Middle frontal gyrus (tissue), 1 donor: ENCODE measurements around the gene SPAG9.
A peak's percentile ranks its signal among the peaks of the same experiment; 100 is the strongest.
"Not testable (repeated sequence)": the region's sequence is repeated elsewhere in the genome, so short reads cannot be mapped to it uniquely, and the experiment has no call there.

Experiments
- DNase-seq: peaks from one replicate; pipeline ENCODE4 v3.0.0-alpha.2; 2015; ENCODE audit warnings: low spot score; ENCODE audit errors: extremely low spot score

Gene SPAG9

DNA sequence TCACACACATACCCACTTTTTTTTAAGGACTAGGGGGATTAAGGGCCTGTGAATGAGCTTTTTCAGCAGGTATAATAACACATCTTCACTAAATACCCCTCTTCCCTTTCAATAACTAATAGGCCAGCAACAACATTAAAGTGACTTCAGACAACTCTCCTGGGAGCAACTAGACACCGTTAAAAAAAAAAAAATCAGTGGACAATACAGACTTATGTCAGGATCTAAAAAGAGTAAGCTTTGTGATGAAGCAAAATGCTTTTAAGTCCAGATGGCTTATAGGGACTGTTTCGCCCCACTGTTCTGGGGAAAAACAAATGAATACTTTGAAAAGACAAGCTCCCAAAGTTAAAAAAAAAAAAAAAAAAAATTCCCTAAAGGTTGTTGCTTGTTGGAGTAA is 29.0 kb downstream of the SPAG9 start:
- DNase-seq = no peak

- DNase-seq = not testable (repeated sequence)
Measured at GRCh38 chr17:51088868-51089267, 31.8 kb downstream of the SPAG9 start.

DNA sequence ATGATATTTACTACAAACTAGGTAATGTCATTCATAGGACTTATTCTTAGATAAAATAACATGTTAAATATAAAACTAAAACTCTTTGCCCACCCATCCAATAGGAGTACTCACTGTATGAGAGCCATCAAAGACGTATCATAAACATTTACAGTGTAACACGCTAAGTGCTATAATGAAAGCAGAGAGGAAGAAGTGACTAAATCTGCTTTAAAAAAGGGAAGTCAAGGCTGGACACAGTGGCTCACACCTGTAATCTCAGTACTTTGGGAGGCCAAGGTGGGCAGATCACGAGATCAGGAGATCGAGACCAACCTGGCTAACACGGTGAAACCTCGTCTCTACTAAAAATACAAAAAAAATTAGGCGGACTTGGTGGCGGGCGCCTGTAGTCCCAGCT is 32.4 kb downstream of the SPAG9 start:
- DNase-seq = no peak

DNA sequence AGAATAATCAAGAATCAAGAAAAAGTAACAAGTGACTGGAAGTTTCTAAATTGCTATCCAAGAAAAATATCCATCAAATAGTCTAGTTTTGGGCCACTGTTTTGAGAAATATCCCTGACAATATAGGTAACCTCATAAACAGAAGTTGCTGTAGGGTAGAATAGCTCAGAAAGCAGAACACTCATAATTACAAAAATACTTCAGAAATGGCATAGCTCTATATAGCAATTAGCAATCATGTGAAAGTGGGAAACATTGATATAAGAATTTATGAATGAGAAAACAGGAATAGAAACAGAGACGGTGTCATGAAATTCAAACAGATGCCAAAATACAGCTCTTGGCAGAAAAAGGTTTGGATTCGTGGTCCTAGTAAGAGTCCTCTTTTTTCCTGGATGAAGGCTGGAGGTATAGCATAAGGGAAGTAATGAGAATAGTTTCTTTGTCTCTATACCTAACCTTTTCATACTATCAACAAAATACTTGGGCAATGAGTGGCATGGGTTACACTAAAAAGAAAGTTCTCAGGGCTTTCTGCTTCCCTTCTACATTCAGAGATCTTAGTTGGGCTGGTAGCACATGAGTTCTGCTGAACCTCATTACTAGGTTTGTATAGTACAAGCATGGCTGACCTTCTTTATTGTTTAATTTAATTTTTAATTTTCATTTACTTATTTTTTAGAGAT is 33.5 kb downstream of the SPAG9 start:
- no peak for DNase-seq

- DNase-seq = no peak
Measured at GRCh38 chr17:51085150-51085805, 35.4 kb downstream of the SPAG9 start.

DNA sequence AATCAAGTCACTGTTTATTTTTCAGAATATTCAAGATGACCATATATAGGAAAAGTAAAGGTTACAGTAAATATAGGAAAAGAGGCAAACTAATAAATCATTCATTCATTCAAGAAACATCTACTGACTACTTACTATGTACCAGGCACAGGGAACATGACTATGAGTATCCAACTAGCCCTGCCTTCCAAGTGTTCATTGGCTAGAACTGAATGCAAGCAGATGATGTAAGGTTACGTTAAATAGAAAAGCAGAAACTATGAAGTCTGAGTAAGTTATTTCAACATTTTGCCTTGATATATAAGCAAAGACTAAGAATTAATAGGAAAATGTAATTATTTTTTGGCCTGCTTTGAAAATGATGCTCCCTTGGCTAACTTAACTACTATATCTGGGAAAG is 36.7 kb downstream of the SPAG9 start:
- DNase-seq = no peak

- DNase-seq = not testable (repeated sequence)
Measured at GRCh38 chr17:51083364-51083763, 37.3 kb downstream of the SPAG9 start.

GRCh38 chr17:51079049-51079448 is 41.6 kb downstream of the SPAG9 start:
- DNase-seq = no peak

GRCh38 chr17:51078009-51078592 is 42.6 kb downstream of the SPAG9 start:
- DNase-seq = no peak

DNA sequence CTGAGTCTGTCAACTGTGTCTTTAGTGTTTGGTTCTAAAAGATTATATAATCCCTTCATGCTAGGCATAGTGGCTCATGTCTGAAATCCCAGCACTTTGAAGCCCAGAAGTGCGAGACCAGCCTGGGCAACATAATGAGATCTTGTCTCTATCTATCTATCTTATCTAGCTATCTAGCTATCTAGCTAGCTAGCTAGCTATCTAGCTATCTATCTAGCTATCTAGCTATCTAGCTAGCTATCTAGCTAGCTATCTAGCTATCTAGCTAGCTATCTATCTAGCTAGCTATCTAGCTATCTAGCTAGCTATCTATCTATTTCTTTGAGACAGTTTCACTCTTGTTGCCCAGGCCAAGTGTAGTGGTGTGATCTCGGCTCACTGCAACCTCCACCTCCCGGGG is 43.8 kb downstream of the SPAG9 start:
- no peak for DNase-seq

GRCh38 chr17:51071556-51071955 is 49.1 kb downstream of the SPAG9 start:
- no peak for DNase-seq

DNA sequence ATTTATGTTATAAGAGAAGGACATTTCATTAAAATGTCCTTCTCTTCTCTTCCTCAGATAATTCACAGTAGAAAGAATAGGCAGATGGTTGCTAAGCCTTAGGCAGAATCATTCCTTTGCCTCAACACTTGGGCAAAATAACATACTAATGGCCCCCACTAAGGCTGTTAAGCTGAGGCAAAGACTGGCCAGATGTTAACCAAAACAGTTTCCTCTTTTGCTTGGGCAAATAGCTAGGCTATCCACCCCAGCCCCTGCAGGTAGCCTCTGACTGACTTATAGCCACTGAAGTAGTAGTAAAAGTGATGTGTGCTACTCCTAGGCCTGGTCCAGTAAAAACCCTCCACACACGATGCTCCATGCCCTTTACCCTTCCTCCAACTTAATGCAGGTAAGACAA is 55.2 kb downstream of the SPAG9 start:
- no peak for DNase-seq

- DNase-seq = no peak
Measured at GRCh38 chr17:51064061-51064735, 56.5 kb downstream of the SPAG9 start.

DNA sequence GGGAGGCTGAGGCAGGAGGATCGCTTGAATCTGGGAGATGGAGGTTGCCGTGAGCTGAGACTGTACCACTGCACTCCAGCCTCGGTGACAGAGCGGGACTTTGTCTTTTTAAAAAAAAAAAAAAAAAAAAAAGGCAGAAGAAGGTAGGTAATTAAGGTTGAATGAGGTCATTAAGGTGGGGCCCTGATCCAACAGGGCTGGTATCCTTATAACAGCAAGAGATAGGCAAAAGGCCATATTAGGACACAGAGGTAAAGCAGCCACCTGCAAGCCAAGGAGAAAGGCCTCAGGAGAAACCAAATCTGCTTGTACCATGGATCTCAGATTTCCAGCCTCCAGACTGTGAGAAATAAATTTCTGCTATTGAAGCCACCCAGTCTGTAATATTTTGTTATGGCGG is 60.3 kb downstream of the SPAG9 start:
- DNase-seq = no peak

DNA sequence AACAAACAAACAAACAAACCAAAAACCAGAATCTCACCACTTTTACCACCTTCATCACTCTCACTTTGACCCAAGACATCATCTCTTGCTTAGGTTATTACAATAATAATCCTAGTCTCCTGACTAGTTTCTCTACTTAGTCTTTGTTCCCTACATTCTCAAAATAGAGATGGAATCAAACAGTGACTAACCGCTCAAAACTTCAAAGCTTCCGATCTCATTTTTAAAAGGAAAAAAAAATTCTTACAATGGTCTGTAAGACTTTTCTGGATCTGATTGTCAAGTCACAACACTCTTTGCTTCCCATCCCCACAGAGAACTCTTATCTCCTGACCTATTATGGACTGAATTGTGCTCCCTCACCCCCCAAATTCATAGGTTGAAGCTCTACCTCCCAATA is 60.9 kb downstream of the SPAG9 start:
- DNase-seq = no peak

GRCh38 chr17:51057534-51057933 is 63.1 kb downstream of the SPAG9 start:
- no peak for DNase-seq

DNA sequence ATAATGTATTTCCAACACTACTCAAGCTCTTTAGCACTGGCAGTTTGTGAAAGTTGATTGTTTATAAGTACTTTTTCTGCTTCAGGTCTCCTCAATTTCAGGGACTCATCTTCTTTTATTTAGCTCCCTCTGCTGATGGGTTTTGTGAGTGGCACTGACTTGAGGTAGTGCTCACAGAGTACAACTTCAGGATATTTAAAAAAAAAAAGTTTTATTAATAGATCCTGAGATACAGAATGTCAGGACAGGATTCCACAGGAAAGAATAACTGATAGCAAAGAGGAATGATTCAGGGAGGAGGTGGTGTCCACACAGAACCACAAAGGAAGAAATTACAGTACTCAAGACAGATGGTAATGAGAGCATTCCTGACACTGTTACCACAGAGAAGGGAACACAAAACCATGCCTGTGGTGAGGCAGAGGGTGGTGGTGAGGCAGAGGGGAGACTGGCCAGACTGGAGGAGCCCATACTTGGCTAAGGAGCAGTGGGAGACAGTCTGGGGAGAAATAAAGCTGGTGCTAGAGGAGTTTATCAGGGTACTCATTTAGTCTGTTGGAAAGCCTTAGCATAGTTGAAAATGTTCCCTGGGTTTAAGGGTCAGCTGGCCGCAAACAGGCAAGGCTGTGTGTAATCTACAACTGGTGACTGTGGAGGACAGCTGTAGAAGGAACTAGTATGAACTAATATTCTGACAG is 63.7 kb downstream of the SPAG9 start:
- peak; percentile 53 for DNase-seq

- no peak for DNase-seq
Measured at GRCh38 chr17:51054748-51055147, 65.9 kb downstream of the SPAG9 start.

- no peak for DNase-seq
Measured at GRCh38 chr17:51052235-51052634, 68.4 kb downstream of the SPAG9 start.

- no peak for DNase-seq
Measured at GRCh38 chr17:51050291-51051033, 70.2 kb downstream of the SPAG9 start.
